ES-I3 (cell line): Measurements from ENCODE around the gene CDNF.
"Not testable (repeated sequence)": the region's sequence is repeated elsewhere in the genome, so short reads cannot be mapped to it uniquely, and the experiment has no call there.

ENCODE experiments used
- H3K36me3 ChIP-seq: 2 replicates; pipeline ENCODE4 v1.6.1; 2013; ENCODE audit warnings: mild to moderate bottlenecking, low read length, control low read depth, moderate library complexity; ENCODE audit not compliant: insufficient read depth
- H3K4me1 ChIP-seq: 2 replicates; pipeline ENCODE4 v1.6.1; 2013; ENCODE audit warnings: mild to moderate bottlenecking, control low read depth, low read length; ENCODE audit not compliant: insufficient read depth
- H3K9ac ChIP-seq: 2 replicates; pipeline ENCODE4 v1.6.1; 2013; ENCODE audit warnings: low read depth, mild to moderate bottlenecking, low read length, moderate library complexity
- H3K9me3 ChIP-seq: 2 replicates; pipeline ENCODE4 v1.6.1; 2013; ENCODE audit warnings: mild to moderate bottlenecking, low read length, moderate library complexity; ENCODE audit not compliant: control insufficient read depth, insufficient read depth

CDNF gene

DNA sequence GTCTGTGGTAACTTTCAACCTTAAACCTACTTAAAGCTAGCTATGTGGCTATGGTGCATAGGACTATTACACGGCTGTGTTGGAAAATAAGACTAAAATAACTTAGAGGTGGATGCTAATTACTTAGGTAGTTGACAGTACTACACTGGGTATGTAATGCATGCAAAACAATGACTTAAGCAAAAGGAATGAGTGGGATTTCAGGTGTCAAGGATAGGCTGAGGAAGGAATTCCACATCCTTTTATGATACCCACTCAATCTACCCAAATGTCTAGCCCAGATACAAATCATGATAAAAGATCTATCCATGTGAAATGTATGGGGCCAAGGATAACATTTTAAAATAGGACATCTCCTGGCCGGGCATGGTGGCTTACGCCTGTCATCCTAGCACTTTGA is 13.9 kb downstream of the CDNF start:
- Histone ChIP-seq H3K36me3 (no peaks in the 10 kb centered on the region), H3K9ac (no peak overlapping the region), H3K9me3 (no peaks in the 10 kb centered on the region), H3K4me1 (peaks cover 4% of the 10 kb centered on the region; the same call in 1 of the 2 replicates)

DNA sequence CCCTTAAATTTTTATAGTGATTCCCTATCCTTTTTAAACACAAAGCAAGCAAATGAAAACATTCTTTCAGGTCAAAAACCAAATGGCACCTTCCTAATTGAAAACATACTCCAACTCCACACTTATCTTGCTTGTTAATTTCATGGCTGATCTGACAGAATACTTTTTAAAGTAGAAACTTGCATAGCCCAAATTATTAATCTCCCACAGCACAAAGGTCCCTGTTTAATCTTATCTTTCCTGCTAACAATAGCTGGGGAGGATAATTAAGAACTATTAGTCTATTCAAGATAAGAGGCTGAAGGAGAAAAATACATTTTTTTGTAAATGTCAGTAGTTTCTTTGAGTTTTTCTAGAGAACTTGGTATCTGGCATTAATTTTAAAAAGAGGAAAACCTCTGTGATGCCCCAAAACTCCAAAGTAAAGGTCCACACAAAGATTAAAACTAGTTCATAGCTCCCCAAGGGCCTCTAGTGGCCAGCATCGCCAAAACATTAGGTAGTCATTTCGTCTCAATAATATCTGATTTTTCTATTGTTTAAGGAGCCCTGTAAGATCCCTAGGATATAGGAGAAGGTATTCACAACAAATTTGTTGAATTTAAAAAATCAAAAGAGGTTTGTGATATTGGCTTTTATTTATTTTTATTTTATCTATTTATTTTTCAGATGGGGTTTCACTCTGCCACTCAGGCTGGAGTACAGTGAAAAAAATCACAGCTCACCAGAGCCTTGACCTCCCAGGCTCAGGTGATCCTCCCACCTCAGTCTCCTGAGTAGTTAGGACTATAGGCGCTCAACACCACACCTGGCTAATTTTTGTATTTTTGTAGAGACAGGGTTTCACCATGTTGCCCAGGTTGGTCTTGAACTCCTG is 14.7 kb downstream of the CDNF start:
- no peaks in the 10 kb centered on the region for H3K36me3 ChIP-seq

DNA sequence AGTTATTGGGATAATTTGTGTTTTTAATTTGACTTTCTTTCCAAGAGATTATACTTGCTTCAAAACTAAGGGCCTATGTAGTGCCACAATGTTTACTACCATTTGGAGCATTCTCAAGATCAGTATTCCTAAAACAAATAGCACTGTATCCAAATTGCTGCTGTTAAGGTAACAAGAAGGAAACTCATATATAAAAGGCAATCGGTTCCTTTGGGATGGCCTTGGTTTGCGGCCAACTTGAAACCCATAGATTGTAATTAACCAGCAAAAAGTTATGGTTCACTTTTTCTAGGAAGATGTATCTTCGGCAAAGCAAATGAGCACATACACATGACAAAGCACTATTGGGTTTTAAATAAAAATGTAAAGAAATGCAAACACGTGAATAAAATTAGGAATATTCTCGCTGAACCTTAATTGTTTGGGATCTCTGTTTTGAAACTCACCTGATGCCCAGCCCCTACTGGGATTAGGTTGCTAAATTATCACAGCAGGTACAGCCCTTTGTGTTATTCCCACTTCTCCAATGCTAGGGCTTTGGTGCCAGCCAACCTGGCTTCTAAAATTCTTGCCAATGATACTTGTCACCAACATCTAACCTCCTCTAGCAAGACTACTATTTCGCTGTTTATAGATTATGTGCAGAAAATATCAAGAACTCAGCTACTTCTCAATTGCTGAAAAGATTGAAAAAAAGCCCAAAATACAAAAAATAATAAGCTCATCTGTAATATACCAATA is 16.0 kb downstream of the CDNF start:
- H3K36me3 ChIP-seq, result no peaks in the 10 kb centered on the region

More for the DNA sequence above, 14.7 kb downstream of the CDNF start:
- H3K4me1 ChIP-seq, result peaks cover 4% of the 10 kb centered on the region; the same call in 1 of the 2 replicates
- H3K9me3 ChIP-seq, result no peaks in the 10 kb centered on the region
- no peak overlapping the region for H3K9ac ChIP-seq

DNA sequence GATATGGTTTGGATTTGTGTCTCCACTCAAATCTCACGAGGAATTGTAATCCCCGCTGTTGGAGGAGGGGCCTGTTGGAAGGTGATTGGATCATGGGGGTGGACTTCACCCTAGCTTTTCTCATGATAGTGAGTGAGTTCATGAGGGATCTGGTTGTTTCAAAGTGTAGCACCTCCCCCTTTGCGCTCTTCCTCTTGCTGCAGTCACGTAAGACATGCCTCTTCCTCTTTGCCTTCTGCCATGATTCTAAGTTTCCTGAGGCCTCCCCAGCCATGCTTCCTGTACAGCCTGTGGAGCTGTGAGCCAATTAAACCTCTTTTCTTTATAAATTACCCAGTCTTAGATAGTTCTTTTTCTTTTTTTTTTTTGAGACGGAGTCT is 17.1 kb downstream of the CDNF start:
- Histone ChIP-seq H3K9me3 (no peaks in the 10 kb centered on the region), H3K36me3 (no peaks in the 10 kb centered on the region), H3K9ac (no peak overlapping the region), H3K4me1 (peaks cover 4% of the 10 kb centered on the region; the same call in 1 of the 2 replicates)

More for the DNA sequence above, 16.0 kb downstream of the CDNF start:
- Histone ChIP-seq H3K4me1 (peaks cover 4% of the 10 kb centered on the region; the same call in 1 of the 2 replicates), H3K9me3 (no peaks in the 10 kb centered on the region), H3K9ac (no peak overlapping the region)

DNA sequence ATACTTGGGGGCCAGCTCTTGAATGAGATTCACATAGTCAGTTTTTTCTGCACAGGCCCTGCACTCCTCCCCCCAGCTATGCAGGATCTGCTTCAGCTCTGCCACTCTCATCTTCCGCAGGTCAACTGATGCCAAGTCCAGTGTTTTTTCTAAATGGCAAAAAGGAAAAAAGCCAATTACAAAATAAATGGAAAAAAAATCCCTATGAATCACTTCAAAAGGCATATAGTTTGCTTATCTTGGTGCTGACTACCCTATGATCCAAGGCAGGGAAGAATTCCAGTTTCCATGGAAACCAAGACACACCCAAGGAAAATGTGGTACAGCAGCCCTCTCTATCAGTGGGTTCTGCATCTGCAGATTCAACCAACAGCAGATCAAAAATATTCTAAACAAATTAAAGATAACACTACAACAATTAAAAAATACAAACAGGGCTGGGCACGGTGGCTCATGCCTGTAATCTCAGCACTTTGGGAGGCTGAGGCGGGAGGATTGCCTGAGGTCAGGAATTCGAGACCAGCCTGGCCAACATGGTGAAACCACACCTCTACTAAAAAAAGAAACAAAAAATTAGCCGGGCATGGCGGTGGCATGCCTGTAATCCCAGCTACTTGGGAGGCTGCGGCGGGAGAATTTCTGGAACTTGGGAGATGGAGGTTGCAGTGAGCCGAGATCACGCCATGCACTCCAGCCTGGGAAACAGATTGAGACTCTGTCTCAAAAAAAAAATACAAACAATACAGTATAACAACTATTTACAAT is 17.6 kb downstream of the CDNF start:
- H3K36me3 ChIP-seq, result no peaks in the 10 kb centered on the region
- peaks cover 4% of the 10 kb centered on the region; the same call in 1 of the 2 replicates for H3K4me1 ChIP-seq

DNA sequence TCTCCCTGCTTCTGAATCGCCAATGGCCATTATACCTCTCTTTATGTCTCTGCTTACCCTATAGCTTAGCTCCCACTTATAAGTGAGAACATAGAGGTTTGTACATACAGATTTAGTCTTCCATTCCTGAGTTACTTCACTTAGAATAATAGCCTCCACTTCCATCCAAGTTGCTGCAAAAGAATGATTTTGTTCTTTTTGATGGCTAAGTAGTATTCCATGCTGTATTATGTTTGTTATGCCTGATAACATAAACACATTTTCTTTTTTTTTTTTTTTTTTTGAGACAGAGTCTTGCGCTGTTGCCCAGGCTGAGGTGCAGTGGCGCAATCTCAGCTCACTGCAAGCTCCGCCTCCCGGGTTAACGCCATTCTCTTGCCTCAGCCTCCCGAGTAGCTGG is 21.1 kb downstream of the CDNF start:
- H3K9ac ChIP-seq, H3K36me3 ChIP-seq, H3K4me1 ChIP-seq, H3K9me3 ChIP-seq: not testable (repeated sequence)

More for the DNA sequence above, 17.6 kb downstream of the CDNF start:
- H3K9me3 ChIP-seq, result no peaks in the 10 kb centered on the region
- H3K9ac ChIP-seq, result no peak overlapping the region

DNA sequence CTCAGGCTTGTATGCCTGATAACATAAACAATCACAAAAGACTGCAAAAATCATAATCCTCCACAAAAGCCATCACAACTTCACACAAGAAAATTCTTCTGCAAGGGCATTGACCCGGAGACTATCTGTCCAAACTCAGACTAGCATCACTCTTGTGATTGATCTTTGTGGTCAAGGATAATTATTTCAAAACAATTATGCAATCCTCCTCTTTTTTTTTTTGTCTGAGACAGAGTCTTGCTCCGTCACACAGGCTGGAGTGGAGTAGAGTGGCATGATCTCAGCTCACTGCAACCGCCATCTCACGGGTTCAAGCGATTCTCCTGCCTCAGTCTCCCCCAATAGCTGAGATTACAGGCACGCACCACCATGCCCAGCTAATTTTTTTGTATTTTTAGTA is 22.2 kb downstream of the CDNF start:
- Histone ChIP-seq H3K36me3 (no peaks in the 10 kb centered on the region), H3K4me1 (no peaks in the 10 kb centered on the region; the same call in 1 of the 2 replicates), H3K9ac (no peak overlapping the region), H3K9me3 (no peaks in the 10 kb centered on the region)

DNA sequence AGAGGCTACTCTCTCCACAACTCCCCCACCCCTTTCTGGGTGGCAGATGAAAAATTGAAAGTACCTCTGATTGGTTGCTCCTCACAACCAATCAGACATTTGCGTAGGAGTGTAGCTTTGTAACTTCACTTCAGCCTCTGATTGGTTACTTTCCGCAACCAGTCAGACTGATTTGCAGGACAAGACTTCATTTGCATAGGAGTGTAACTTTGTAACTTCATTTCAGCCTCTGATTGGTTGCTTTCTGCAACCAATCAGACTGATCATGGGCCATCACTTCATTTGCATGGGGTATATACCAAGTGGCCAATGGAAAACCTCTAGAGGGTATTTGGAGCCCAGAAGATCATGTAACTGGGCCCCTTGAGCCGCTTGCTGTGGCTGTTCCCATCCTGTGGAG is 25.6 kb downstream of the CDNF start:
- Histone ChIP-seq H3K9ac (no peak overlapping the region), H3K9me3 (no peaks in the 10 kb centered on the region), H3K4me1 (no peaks in the 10 kb centered on the region; the same call in 1 of the 2 replicates), H3K36me3 (no peaks in the 10 kb centered on the region)

DNA sequence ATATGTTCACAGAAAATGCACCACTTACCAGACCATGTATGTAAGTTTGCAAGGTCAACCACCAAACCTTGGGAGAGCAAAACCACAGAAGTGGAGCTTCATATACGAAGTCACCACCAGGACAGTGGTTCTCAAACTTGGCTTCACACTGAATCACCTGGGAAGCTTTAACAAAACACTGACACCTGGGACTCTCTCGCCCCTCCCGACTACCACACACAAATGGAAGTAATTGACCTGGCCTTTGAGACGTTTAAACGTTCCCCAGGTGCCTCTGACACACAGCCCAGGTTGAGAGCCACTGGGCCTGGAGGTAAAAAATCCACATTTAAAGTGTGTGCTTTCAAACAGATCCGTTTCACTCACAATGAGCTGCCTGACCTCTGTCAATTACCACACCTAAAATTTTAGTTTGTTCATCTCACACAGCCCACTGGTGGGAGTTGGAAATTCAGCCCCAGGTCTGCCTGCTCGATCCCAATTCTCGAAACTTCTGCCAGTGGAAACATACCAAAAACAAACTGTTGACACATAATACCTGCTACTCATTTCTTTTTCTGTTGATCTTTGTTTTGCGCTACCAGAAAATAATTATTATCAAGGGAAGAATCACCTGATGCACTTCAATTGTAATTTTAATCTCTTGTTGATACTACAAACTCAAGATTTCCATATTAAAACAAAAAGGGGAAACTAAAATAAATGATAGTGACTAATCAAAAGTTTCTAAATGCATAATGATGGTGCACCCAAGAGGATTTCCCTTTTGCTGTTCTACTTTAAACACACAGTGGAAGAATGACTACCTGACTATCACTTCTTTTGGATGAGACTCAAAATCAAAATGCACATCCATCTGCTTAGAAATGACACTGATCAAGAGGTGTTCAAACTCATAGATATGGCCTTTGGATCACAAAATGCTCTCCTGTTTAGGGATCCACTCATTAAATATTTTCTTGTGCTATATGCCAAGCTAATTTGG is 26.6 kb downstream of the CDNF start:
- Histone ChIP-seq H3K9ac (no peak overlapping the region), H3K4me1 (no peaks in the 10 kb centered on the region; the same call in 1 of the 2 replicates), H3K36me3 (no peaks in the 10 kb centered on the region), H3K9me3 (no peaks in the 10 kb centered on the region)

DNA sequence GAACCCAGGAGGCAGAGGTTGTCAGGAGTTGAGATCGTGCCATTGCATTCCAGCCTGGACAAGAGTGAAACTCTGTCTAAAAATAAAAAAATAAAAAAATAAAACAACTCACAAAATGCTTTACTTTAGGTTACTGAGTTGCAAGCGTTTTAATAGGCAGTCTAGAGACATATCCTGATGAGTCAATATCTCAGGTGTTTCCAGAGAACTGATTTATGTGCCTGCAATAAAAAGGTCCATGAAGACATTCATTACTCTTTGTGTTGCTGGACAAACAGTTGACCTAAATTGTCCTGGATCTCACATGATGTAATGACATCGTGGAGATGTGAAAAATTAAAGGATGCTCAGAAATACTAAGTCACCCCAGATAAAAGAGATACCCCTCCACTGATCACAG is 31.5 kb downstream of the CDNF start:
- Histone ChIP-seq H3K9me3 (no peaks in the 10 kb centered on the region), H3K4me1 (no peaks in the 10 kb centered on the region; the same call in 1 of the 2 replicates), H3K9ac (no peak overlapping the region), H3K36me3 (no peaks in the 10 kb centered on the region)

DNA sequence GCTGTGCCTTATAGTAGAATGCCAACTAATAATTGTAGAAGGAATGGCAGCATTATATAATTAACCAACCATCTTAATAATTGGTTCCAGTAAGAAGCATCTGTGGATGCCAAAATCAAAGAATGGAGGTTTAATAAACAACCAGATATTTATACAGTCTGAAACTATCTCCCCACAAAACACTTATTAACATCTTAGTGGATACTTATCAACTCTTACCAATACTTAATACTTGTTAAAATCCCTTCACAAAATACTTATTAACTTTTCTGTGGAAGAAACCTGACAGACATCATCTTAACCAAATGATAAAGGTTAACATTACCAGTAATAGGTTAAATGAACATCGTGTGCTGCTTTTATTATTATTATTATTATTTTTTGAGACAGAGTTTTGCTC is 34.0 kb downstream of the CDNF start:
- Histone ChIP-seq H3K9me3 (no peaks in the 10 kb centered on the region), H3K4me1 (no peaks in the 10 kb centered on the region), H3K36me3 (no peaks in the 10 kb centered on the region), H3K9ac (no peak overlapping the region)

DNA sequence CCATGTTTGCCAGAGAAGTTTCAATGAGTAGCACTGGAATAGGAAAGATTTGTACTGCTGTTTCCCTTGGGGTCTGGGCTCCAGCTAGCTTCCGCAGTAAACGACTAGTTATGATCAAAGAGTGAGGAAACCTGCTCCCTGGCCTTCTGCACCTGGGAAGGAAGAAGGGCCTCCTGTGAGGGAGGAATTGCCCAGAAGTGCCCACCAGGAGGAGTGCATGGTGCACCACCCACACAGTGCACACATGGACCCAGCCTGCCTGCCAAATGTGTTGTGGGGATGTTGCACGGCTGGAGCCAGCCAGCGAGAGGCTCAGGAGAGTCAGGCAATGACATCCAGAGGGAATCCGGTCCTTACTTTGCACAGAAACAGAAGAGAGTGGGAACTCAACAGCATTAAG is 36.1 kb downstream of the CDNF start:
- Histone ChIP-seq H3K9me3 (no peaks in the 10 kb centered on the region), H3K36me3 (no peaks in the 10 kb centered on the region), H3K4me1 (no peaks in the 10 kb centered on the region)

DNA sequence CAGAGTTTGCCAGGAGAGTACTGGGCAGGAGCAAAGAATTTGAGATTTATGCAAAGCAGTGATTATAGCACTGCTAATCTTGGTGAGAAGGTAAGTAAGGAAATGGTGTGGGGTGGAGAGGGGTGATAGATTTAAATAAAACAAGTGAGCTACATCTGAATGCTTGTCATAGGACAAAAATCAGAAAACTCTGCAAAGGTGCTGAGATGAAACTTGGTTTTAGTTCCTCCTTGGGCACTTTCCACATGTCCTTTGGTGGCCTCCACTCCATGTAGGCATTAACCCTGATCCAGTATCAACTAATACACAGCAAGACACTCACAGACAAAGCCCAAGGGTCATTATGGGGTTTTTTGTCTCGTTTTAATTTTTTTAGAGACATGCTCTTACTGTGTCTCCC is 37.4 kb downstream of the CDNF start:
- Histone ChIP-seq H3K9me3 (no peaks in the 10 kb centered on the region), H3K36me3 (no peaks in the 10 kb centered on the region), H3K9ac (no peak overlapping the region), H3K4me1 (no peaks in the 10 kb centered on the region)

More for the DNA sequence above, 36.1 kb downstream of the CDNF start:
- H3K9ac ChIP-seq, result no peak overlapping the region
